ENCODE data around the gene SLC26A8. TPM values are rescaled to one million over a fixed set of nuclear protein-coding genes. Genes with fewer than 3 reads are reported as not detected.
"Not testable (repeated sequence)": the region's sequence is repeated elsewhere in the genome, so short reads cannot be mapped to it uniquely, and the experiment has no call there.

The SLC26A8 gene
- total RNA-seq, 4 donors from 2014 or later = 0.13 to 0.89 (median 0.60) TPM

GRCh38 chr6:35916056-35916455, 108.4 kb downstream of the SLC26A8 start:
- H3K9me3 ChIP-seq = no peaks in the 10 kb centered on the region
- WGBS, 2 donors = 94 to 100% methylated on average over 3 of the region's 3 CpGs
- DNase-seq = no peak
- TF ChIP-seq CTCF (IDR thresholded peaks at IDR 0.05) (no peak), POLR2A (IDR thresholded peaks at IDR 0.05) (no peak)
- peaks cover 0 to 16% of the 10 kb centered on the region in 2 donors for H3K4me1 ChIP-seq
- no peak overlapping the region for H3K4me3 ChIP-seq (replicated peaks in 1 of 3)
- intact Hi-C loops (cut with DNase I) = no loop called here
- H3K27me3 ChIP-seq = no peaks in the 10 kb centered on the region
- no peak overlapping the region for H3K27ac ChIP-seq
- H3K36me3 ChIP-seq = no peaks in the 10 kb centered on the region

DNA sequence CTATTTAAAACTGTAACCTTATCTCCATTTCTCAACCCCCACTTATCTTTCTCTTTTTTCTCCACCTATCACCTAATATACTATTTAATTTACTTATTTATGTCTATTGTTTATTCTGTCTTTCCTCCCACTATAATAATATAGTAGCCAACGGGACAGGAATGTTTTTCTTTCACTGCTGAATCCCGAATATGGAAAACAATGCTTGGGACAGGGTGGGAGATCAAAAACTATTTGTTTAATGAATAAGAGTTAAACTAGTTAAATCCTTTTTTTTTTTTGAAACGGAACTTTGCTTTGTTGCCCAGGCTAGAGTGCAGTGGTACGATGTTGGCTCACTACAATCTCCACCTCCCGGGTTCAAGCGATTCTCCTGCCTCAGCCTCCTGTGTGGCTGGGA, 109.9 kb downstream of the SLC26A8 start:
- TF ChIP-seq POLR2A (IDR thresholded peaks at IDR 0.05) (no peak), CTCF (IDR thresholded peaks at IDR 0.05) (no peak)
- no peak for DNase-seq
- 85 to 92% methylated on average over 6 of the region's 6 CpGs for WGBS, 2 donors
- Histone ChIP-seq H3K27me3 (no peaks in the 10 kb centered on the region), H3K4me1 (peaks cover 0 to 9% of the 10 kb centered on the region in 2 donors), H3K9me3 (no peaks in the 10 kb centered on the region), H3K4me3 (replicated peaks in 1 of 3) (no peak overlapping the region), H3K27ac (no peak overlapping the region), H3K36me3 (no peaks in the 10 kb centered on the region)
- intact Hi-C loops (cut with DNase I) = no loop called here

- DNase-seq = no peak
- 96 to 97% methylated on average over 8 of the region's 8 CpGs for WGBS, 2 donors
- intact Hi-C loops (cut with DNase I) = no loop called here
Observed at GRCh38 chr6:35911871-35912653, 112.4 kb downstream of the SLC26A8 start.

GRCh38 chr6:35909571-35909970, 114.9 kb downstream of the SLC26A8 start:
- H3K27ac ChIP-seq; H3K4me3 ChIP-seq (replicated peaks in 1 of 3); intact Hi-C loops (cut with DNase I); H3K4me1 ChIP-seq; H3K9me3 ChIP-seq; DNase-seq; H3K27me3 ChIP-seq; H3K36me3 ChIP-seq: not testable (repeated sequence)
- 95 to 96% methylated on average over 2 of the region's 2 CpGs for WGBS, 2 donors

More at GRCh38 chr6:35911871-35912653, 112.4 kb downstream of the SLC26A8 start:
- TF ChIP-seq POLR2A (IDR thresholded peaks at IDR 0.05) (no peak), CTCF (IDR thresholded peaks at IDR 0.05) (no peak)
- Histone ChIP-seq H3K4me3 (replicated peaks in 1 of 3) (no peak overlapping the region), H3K4me1 (no peaks in the 10 kb centered on the region), H3K9me3 (no peaks in the 10 kb centered on the region), H3K27ac (no peak overlapping the region), H3K27me3 (no peaks in the 10 kb centered on the region), H3K36me3 (no peaks in the 10 kb centered on the region)

DNA sequence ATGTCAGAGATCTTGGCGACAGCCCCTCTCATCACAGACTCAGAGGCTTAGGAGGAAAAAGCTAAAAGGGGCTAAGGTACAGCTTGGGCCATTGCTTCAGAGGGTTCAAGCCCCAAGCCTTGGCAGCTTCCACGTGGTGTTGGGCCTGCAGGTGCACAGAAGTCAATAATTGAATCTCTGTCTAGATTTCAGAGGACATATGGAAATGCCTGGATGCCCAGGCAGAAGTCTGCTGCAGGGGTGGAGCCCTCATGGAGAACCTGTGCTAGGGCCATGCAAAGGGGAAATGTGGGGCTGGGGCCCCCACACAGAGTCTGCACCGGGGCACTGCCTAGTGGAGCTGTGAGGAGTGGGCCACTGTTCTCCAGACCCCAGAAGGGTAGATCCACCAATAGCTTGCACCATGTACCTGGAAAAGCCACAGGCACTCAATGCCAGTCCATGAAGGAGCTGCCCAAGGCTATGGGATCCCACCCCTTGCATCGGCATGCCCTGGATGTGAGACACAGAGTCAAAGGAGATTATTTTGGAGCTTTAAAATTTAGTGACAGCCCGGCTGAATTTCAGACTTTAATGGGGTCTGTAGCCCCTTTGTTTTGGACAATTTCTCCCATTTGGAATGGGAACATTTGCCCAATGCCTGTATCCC, 115.6 kb downstream of the SLC26A8 start:
- H3K27me3 ChIP-seq; intact Hi-C loops (cut with DNase I); H3K4me3 ChIP-seq (replicated peaks in 1 of 3); H3K9me3 ChIP-seq; DNase-seq; H3K4me1 ChIP-seq; H3K27ac ChIP-seq; H3K36me3 ChIP-seq: not testable (repeated sequence)
- WGBS, 2 donors = 97% methylated on average over 4 of the region's 5 CpGs

- TF ChIP-seq POLR2A (IDR thresholded peaks at IDR 0.05) (no peak), CTCF (IDR thresholded peaks at IDR 0.05) (no peak)
Observed at GRCh38 chr6:35907750-35908149, 116.7 kb downstream of the SLC26A8 start.

More at GRCh38 chr6:35907750-35908149, 116.7 kb downstream of the SLC26A8 start:
- intact Hi-C loops (cut with DNase I) = no loop called here
- Histone ChIP-seq H3K4me3 (replicated peaks in 1 of 3) (no peak overlapping the region), H3K27me3 (no peaks in the 10 kb centered on the region), H3K9me3 (no peaks in the 10 kb centered on the region), H3K36me3 (no peaks in the 10 kb centered on the region), H3K27ac (no peak overlapping the region), H3K4me1 (no peaks in the 10 kb centered on the region)
- DNase-seq = no peak
- WGBS, 2 donors = 92 to 94% methylated on average over 6 of the region's 6 CpGs
